Activated naive CD4-positive, alpha-beta T cell treated with anti-CD3 and anti-CD28 coated beads, Interleukin-2, amount 10 ng/mL, durations not matched to agents 7 days and 5 days (primary cell): ENCODE results near the gene COL11A2.

Experiments
- CTCF ChIA-PET: fragments of 350-600 bp; sonication (Branson Sonifier 250); formaldehyde crosslinking; loops from one replicate; lab custom pipeline; 2021; ENCODE audit warnings: antibody characterized with exemption; lab: Charles Lee
- DNase-seq: peaks from one replicate; pipeline ENCODE4 v3.0.0-alpha.2; 2020
- H3K27ac Mint-ChIP-seq: one replicate; pipeline ENCODE4 v1.8.0; 2021; ENCODE audit warnings: mild to moderate bottlenecking, moderate library complexity, mixed read lengths
- H3K27me3 Mint-ChIP-seq: one replicate; pipeline ENCODE4 v1.8.0; 2021; ENCODE audit warnings: mild to moderate bottlenecking, mixed read lengths
- H3K36me3 Mint-ChIP-seq: one replicate; pipeline ENCODE4 v1.8.0; 2021; ENCODE audit warnings: mixed read lengths
- H3K4me1 Mint-ChIP-seq: one replicate; pipeline ENCODE4 v1.8.0; 2021; ENCODE audit warnings: mixed read lengths
- H3K4me3 Mint-ChIP-seq: one replicate; pipeline ENCODE4 v1.8.0; 2021; ENCODE audit warnings: mild to moderate bottlenecking, moderate library complexity, mixed read lengths
- H3K9me3 Mint-ChIP-seq: one replicate; pipeline ENCODE4 v1.8.0; 2021; ENCODE audit warnings: mixed read lengths

Gene COL11A2

DNA sequence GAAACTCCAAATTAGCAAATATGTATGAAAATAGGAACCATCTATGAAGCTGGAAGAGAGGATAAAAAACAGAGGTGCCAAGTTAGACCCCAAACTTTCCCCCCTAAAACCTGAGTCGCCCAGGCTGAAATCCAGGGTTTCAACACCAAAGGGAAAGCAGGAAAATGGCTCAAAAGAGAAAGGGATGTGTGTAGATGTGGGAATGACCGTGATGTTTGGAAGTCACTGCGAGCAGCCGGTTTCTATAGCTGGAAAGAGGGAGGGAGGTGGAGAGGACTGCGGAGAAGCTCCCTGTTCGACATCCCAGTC, 20.5 kb upstream of the COL11A2 start:
- DNase-seq = no peak
- Mint-ChIP-seq H3K27me3 (peaks cover 57% of the 10 kb centered on the region), H3K4me1 (peaks cover 44% of the 10 kb centered on the region), H3K4me3 (peak overlapping the region; percentile 12), H3K9me3 (no peaks in the 10 kb centered on the region), H3K27ac (no peak overlapping the region), H3K36me3 (peaks cover 39% of the 10 kb centered on the region)
- CTCF ChIA-PET = interaction anchor here (1.7 kb wide), 1 partner anchor 36 kb away, joined by 6 read pairs; no protein-coding TSS in a partner anchor

DNA sequence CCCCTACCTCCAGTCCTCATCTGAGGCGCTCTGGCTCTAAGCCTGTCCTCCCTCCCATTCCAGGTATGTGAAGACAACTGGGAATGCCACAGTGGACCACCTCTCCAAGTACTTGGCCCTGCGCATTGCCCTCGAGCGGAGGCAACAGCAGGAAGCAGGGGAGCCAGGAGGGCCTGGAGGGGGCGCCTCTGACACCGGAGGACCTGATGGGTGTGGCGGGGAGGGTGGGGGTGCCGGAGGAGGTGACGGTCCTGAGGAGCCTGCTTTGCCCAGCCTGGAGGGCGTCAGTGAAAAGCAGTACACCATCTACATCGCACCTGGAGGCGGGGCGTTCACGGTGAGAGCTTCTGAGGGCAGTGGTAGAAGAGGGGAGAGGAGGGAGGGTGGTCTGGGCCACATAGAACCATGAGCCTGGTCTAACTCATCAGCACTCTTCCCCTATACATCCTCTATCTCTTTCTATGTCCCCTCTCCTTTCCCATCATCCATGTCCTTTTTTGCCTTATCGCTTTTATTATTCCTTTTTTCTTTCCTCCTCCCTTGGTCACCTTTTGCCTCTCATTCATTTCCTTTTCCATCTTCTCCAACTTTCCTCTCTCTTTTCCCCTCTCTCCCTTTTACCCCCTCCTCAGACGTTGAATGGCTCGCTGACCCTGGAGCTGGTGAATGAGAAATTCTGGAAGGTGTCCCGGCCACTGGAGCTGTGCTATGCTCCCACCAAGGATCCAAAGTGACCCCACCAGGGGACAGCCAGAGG, 19.6 kb upstream of the COL11A2 start:
- no peak overlapping the region for H3K4me3 Mint-ChIP-seq
- DNase-seq = no peak
- H3K27me3 Mint-ChIP-seq = peaks cover 50% of the 10 kb centered on the region
- H3K27ac Mint-ChIP-seq = no peak overlapping the region
- H3K36me3 Mint-ChIP-seq = peaks cover 39% of the 10 kb centered on the region
- H3K4me1 Mint-ChIP-seq = peaks cover 48% of the 10 kb centered on the region
- H3K9me3 Mint-ChIP-seq = no peaks in the 10 kb centered on the region
- CTCF ChIA-PET = interaction anchor here (0.8 to 1.7 kb wide), 2 partner anchors 37 to 611 kb away, joined by 3 to 6 read pairs; no protein-coding TSS in a partner anchor

DNA sequence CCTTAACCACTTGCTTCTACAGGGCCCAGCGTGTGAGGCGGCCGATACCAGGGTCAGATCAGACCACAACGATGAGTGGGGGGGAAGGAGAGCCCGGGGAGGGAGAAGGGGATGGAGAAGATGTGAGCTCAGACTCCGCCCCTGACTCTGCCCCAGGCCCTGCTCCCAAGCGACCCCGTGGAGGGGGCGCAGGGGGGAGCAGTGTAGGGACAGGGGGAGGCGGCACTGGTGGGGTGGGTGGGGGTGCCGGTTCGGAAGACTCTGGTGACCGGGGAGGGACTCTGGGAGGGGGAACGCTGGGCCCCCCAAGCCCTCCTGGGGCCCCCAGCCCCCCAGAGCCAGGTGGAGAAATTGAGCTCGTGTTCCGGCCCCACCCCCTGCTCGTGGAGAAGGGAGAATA, 18.9 kb upstream of the COL11A2 start:
- Mint-ChIP-seq H3K27me3 (peaks cover 43% of the 10 kb centered on the region), H3K4me3 (no peak overlapping the region), H3K9me3 (no peaks in the 10 kb centered on the region), H3K27ac (no peak overlapping the region), H3K4me1 (peaks cover 50% of the 10 kb centered on the region), H3K36me3 (peaks cover 39% of the 10 kb centered on the region)
- DNase-seq = no peak
- CTCF ChIA-PET = interaction anchor here (0.8 kb wide), 1 partner anchor 612 kb away, joined by 3 read pairs; no protein-coding TSS in a partner anchor

DNA sequence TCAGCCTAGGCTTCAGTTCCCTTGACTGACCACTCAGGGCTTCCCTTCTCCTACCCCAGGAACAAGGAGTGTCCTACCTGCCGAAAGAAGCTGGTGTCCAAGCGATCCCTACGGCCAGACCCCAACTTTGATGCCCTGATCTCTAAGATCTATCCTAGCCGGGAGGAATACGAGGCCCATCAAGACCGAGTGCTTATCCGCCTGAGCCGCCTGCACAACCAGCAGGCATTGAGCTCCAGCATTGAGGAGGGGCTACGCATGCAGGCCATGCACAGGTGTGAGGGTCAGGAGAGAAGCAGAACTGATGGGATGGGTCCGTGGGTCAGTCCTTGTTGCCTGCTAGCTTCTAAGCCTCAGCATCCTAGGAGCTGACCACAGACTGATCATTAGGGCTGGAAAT, 17.6 kb upstream of the COL11A2 start:
- H3K36me3 Mint-ChIP-seq = peaks cover 39% of the 10 kb centered on the region
- H3K27ac Mint-ChIP-seq = no peak overlapping the region
- peak overlapping the region; percentile 84 for H3K4me3 Mint-ChIP-seq

DNA sequence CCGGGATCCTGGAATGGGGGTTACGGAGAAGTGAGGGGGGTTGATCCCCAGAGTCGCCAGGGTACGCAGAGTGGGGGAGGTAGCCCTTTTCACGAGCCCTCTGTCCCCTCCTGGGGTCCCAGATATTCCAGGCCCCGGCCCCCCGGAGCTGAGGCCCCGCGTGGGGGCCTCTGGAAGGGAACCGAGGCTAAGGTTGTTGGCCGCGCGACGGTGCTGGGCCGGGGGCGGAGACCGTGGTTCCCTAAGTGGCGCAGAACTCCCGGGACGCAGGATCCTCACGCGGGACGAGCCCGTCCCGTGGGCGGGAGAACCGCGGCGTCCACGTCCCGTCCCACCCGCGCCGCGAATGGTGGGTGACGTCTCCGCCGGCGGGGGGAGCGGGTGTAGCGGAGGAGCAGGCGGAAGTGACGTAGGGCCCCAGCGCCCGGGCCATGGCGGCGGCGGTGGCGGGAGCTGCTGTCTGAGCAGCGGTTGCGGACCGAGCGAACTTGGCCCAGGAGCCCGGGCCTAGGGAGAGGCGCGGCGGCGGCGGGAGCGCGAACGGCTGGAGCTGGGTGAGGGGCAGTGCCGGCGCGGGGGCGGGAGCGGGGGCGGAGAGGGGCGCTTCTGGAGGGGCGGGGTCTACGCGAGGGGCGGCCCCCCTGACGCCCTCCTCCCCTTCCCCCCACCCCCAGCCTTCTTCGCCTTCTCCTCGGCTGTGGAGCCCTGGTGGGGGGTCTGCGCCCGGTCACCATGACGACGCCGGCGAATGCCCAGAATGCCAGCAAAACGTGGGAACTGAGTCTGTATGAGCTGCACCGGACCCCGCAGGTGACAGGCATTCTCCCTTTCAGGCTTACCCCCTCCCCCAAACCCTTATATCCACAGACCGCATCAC, 16.1 kb upstream of the COL11A2 start, which contains the start of gene RING1:
TSS of gene RING1 (plus strand) at position 410 of the 877 bp plus-strand sequence. CDS start at position 733, 323 bp downstream.
- Mint-ChIP-seq H3K4me1 (peaks cover 61% of the 10 kb centered on the region), H3K9me3 (no peaks in the 10 kb centered on the region), H3K36me3 (peaks cover 44% of the 10 kb centered on the region), H3K27me3 (peaks cover 15% of the 10 kb centered on the region), H3K4me3 (peak within 1 kb of the TSS; percentile 84), H3K27ac (peak within 1 kb of the TSS; percentile 86)
- peak; percentile 92 for DNase-seq
- CTCF ChIA-PET = interaction anchor here (1.0 to 2.1 kb wide), 6 partner anchors 9 to 85 kb away, joined by 3 to 11 read pairs (median 6); no protein-coding TSS in a partner anchor

More for the DNA sequence above, 17.6 kb upstream of the COL11A2 start:
- peaks cover 30% of the 10 kb centered on the region for H3K27me3 Mint-ChIP-seq
- H3K9me3 Mint-ChIP-seq = no peaks in the 10 kb centered on the region
- CTCF ChIA-PET = interaction anchor here (1.1 to 1.3 kb wide), 2 partner anchors 10 to 38 kb away, joined by 4 to 6 read pairs; no protein-coding TSS in a partner anchor
- H3K4me1 Mint-ChIP-seq = peaks cover 62% of the 10 kb centered on the region
- DNase-seq = no peak

DNA sequence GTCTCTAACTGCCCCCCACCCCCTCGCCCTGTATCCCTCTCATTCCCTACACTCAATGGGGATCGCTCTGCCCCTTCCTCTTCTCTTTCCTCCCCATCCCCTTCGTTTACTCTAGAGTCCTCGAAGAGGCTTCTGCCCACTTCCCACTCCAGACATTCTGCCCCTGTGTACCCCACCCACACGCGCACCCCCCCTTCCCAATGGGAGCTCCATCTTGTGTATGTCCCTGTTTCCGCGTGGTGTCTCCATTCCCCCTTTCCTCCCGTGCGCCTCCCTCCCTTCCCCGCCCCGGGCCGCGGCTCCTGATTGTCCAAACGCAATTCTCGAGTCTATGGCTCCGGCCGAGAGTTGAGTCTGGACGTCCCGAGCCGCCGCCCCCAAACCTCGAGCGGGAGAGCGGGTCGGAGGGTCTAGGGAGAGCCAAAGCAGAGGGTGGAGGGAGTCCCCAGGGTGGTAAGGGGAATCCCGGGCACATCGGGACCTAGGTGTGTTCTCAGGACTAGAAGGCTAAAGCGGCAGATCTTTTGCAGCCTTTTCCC, 15.4 kb upstream of the COL11A2 start:
- Mint-ChIP-seq H3K27me3 (peaks cover 8% of the 10 kb centered on the region), H3K36me3 (peaks cover 44% of the 10 kb centered on the region), H3K4me3 (peak overlapping the region; percentile 84), H3K27ac (peak overlapping the region; percentile 86), H3K4me1 (peaks cover 61% of the 10 kb centered on the region), H3K9me3 (no peaks in the 10 kb centered on the region)
- CTCF ChIA-PET = interaction anchor here (1.3 to 2.1 kb wide), 3 partner anchors 10 to 46 kb away, joined by 3 to 9 read pairs (median 7); no protein-coding TSS in a partner anchor
- DNase-seq = no peak

DNA sequence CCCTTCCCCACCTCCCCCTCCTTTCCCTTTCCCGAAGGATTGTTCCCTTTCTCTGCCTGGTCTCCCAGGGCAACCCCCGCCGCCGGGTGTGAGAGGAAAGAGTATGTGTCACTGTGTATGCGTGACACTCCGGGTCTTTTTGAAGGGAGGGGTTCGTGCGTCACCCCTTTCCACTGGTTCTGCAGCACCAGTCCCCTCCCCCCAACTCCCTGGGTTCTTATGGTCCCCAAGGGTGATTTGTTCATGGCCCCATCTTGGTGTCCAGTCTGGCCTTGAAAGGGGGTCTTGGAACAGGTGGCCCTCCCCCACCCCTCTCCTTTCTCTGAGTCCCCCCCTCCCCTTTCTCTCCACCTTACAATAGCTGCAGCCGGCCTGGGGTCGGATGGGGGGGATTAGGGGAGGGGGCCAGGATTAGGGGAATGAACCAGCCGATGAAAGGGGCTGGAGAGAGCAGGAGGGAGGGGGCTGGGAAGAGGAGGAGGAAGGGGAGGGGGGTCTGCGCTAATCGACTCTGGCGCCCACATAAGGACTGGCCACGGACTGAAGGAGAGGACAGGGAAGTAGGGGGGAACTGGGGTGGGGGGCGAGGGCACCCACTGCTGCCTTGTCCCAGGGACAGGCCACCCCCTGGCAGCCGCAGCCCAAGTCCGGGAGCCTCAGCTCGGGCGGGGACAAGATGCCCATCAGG, 14.7 kb upstream of the COL11A2 start:
- peaks cover 45% of the 10 kb centered on the region for H3K36me3 Mint-ChIP-seq
- no peak overlapping the region for H3K27ac Mint-ChIP-seq
- H3K9me3 Mint-ChIP-seq = no peaks in the 10 kb centered on the region
- peaks cover 61% of the 10 kb centered on the region for H3K4me1 Mint-ChIP-seq
- DNase-seq = no peak
- peak overlapping the region; percentile 84 for H3K4me3 Mint-ChIP-seq
- H3K27me3 Mint-ChIP-seq = peaks cover 2% of the 10 kb centered on the region
- CTCF ChIA-PET = no interaction called here

DNA sequence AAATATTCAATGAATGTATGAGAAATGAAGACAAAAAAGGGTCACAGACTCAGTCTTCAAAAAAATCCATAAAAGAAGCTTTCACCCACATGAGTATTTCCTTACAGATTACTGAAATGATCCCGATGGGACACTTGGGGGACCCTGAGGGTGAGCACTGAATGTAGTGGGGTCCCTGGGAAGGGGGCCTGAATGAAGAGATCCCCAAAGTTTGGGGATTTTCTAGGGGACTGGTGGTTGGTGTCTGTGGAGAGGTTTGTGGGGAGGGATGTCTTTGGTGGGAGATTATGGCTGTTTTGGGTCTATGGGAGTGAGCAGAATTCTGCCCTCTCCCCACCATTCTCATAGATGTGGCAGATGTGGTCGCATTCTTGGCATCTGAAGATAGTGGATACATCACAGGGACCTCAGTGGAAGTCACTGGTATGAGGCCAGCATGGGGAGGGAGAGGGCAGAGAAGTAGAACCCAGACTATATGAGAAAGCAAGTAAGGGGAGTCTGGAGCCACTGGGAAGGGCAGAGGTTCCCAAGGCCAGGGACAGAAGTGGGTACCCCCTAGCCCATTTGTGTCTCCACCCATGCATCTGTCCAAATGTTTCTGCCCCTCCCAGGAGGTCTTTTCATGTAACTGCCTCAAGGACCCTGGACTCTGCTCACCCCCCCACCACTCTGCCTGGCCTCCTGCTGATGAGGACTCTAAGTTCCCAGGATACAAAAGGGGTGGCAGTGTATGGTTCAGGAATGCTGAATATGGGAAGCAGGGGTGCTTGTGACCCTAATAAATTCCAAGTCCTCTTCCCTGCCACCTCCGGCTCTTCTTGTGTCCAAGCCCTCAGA, 14.0 kb upstream of the COL11A2 start:
- H3K4me3 Mint-ChIP-seq = peak overlapping the region; percentile 90

DNA sequence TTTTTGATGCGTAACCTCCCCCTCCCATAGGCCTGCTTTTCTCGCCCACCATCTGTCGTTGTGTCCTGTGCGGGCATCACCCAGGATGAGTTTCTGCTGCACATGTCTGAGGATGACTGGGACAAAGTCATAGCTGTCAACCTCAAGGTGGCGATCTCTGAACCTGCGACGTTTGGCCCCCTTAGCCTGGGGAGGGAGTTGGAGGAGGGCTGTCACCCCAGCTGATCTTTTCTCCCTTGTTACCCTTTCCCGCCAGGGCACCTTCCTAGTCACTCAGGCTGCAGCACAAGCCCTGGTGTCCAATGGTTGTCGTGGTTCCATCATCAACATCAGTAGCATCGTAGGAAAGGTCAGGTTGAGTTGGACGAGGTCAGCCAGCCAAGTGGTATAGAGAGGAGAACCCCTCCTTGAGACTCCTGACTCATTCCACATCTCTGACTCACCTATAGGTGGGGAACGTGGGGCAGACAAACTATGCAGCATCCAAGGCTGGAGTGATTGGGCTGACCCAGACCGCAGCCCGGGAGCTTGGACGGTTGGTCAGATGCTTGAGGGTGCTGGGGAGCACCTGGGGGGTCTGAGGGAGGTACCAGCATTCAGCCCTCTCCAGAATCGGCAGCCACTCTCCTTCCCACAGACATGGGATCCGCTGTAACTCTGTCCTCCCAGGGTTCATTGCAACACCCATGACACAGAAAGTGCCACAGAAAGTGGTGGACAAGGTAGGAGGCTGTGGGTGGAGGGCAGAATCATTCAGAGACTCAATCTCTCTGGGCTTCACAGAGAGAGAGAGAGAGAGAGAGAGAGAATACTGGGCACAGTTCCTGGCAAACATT, 13.1 kb upstream of the COL11A2 start:
- Mint-ChIP-seq H3K4me3 (peak overlapping the region; percentile 90), H3K27ac (peak overlapping the region; percentile 62), H3K27me3 (no peaks in the 10 kb centered on the region), H3K36me3 (peaks cover 45% of the 10 kb centered on the region), H3K9me3 (no peaks in the 10 kb centered on the region), H3K4me1 (peaks cover 70% of the 10 kb centered on the region)
- CTCF ChIA-PET = interaction anchor here (3.3 kb wide), 1 partner anchor 43 kb away, joined by 27 read pairs; no protein-coding TSS in a partner anchor
- no peak for DNase-seq

More for the DNA sequence above, 14.0 kb upstream of the COL11A2 start:
- DNase-seq = no peak
- Mint-ChIP-seq H3K36me3 (peaks cover 48% of the 10 kb centered on the region), H3K9me3 (no peaks in the 10 kb centered on the region), H3K27me3 (no peaks in the 10 kb centered on the region), H3K4me1 (peaks cover 68% of the 10 kb centered on the region), H3K27ac (peak overlapping the region; percentile 5)
- CTCF ChIA-PET = interaction anchor here (3.3 kb wide), 1 partner anchor 42 kb away, joined by 27 read pairs; no protein-coding TSS in a partner anchor

DNA sequence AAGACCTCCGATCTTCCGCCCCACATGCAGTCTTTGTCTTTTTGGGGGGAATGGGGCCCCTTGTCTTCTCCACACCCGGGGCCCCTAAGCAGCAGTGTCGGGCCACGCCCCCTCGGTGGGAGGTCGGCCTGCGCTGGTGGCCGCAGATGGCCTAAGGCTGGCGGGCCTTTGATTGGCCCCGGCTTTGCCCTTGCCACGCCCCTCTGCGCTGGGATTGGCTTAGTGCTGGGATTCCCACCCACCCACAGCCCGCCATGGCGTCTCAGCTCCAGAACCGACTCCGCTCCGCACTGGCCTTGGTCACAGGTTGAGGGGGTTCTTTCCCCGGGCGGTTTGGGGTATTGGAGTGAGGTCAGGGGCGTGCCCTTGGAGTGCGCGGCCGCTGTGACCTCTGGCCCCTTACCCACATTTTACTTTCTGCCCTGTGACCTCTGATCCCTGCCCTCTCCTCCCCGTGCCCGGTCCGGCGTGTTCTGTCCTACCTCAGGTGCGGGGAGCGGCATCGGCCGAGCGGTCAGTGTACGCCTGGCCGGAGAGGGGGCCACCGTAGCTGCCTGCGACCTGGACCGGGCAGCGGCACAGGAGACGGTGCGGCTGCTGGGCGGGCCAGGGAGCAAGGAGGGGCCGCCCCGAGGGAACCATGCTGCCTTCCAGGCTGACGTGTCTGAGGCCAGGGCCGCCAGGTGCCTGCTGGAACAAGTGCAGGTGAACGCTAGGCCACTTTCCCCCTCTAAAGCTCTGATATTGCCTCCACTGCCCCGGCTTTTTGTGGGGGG, 12.3 kb upstream of the COL11A2 start, which contains the start of gene HSD17B8:
TSS of gene HSD17B8 (plus strand) at position 241 of the 776 bp plus-strand sequence. CDS start at position 255, 14 bp downstream.
- peaks cover 38% of the 10 kb centered on the region for H3K36me3 Mint-ChIP-seq

DNA sequence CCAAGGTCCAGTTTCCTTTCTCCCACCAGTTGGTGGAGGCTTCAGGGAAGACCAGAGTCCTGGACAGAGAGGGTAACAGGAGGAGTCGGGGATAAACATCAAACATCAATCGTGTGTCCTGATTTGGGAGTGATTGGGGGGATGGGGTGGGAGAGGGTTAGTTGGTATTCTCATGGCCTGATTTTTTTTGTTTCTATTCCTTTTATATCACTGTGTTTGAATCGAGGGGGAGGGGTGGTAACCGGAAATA, 11.8 kb upstream of the COL11A2 start:
- H3K27ac Mint-ChIP-seq = peak overlapping the region; percentile 81
- no peaks in the 10 kb centered on the region for H3K9me3 Mint-ChIP-seq
- CTCF ChIA-PET = interaction anchor here (3.3 kb wide), 1 partner anchor 44 kb away, joined by 27 read pairs; no protein-coding TSS in a partner anchor
- peaks cover 33% of the 10 kb centered on the region for H3K36me3 Mint-ChIP-seq
- peaks cover 69% of the 10 kb centered on the region for H3K4me1 Mint-ChIP-seq
- H3K27me3 Mint-ChIP-seq = no peaks in the 10 kb centered on the region
- DNase-seq = no peak
- H3K4me3 Mint-ChIP-seq = peak overlapping the region; percentile 90

More for the DNA sequence above, 12.3 kb upstream of the COL11A2 start, which contains the start of gene HSD17B8:
- Mint-ChIP-seq H3K27ac (peak within 1 kb of the TSS; percentile 81), H3K4me3 (peak within 1 kb of the TSS; percentile 90), H3K27me3 (no peaks in the 10 kb centered on the region), H3K4me1 (peaks cover 69% of the 10 kb centered on the region), H3K9me3 (no peaks in the 10 kb centered on the region)
- CTCF ChIA-PET = interaction anchor here (3.3 kb wide), 1 partner anchor 44 kb away, joined by 27 read pairs; no protein-coding TSS in a partner anchor
- DNase-seq = peak; percentile 96
